Cardiac muscle cell (in vitro differentiated cells and primary cell): ENCODE data around the gene TDP1. TPM values are rescaled to one million over a fixed set of nuclear protein-coding genes. Genes with fewer than 3 reads are reported as not detected.
"Not testable (repeated sequence)": the region's sequence is repeated elsewhere in the genome, so short reads cannot be mapped to it uniquely, and the experiment has no call there.

Experiments
- DNase-seq, 2 donors: peaks; one replicate each; pipeline versions ENCODE4 v3.0.0 to v3.0.0-alpha.2; 2010 to 2017; ENCODE audit warnings: low read depth in 1 of 2, low spot score in 1 of 2
- H3K27ac ChIP-seq: fragments of 200-600 bp; sonication (generic); 2 replicates; pipeline ENCODE4 v1.5.1; 2016
- H3K27me3 ChIP-seq: fragments of 200-600 bp; sonication (generic); 2 replicates; pipeline ENCODE4 v1.6.0; 2016; ENCODE audit warnings: control low read depth
- H3K36me3 ChIP-seq: fragments of 200-600 bp; sonication (generic); 2 replicates; pipeline ENCODE4 v1.5.1; 2016; ENCODE audit warnings: control low read depth
- H3K4me1 ChIP-seq: fragments of 200-600 bp; sonication (generic); 2 replicates; pipeline ENCODE4 v1.8.1; 2017; ENCODE audit warnings: low read depth, mild to moderate bottlenecking, mixed run types
- H3K4me3 ChIP-seq: fragments of 200-600 bp; sonication (generic); 2 replicates; pipeline ENCODE4 v1.5.1; 2016; ENCODE audit warnings: mild to moderate bottlenecking
- H3K9me3 ChIP-seq: fragments of 200-600 bp; sonication (generic); 2 replicates; pipeline ENCODE4 v1.5.1; 2017; ENCODE audit warnings: low read depth, mild to moderate bottlenecking, control low read depth
- CTCF ChIP-seq: IDR thresholded peaks from 2 replicates; pipeline ENCODE4 v1.5.1; 2012; ENCODE audit warnings: low read depth, mild to moderate bottlenecking, low read length
- polyA plus RNA-seq: library from polyadenylated mRNA; unstranded; fragments of >200 nt; fragmentation: Nextera tagmentation; extraction: Ambion mirVana; gene quantifications from 2 replicates; pipeline ENCODE4 v1.2.1, GENCODE V29; 2016
- total RNA-seq: library from RNA; depleted of rRNA; stranded (reverse); fragments of >200 nt; gene quantifications from 2 replicates; pipeline ENCODE4 v1.2.3, GENCODE V29; 2016

Gene TDP1
- total and polyA plus RNA-seq, 2 experiments from 2014 or later, result 26.6 to 35.0 TPM

- H3K4me3 ChIP-seq, result no peak overlapping the region
- H3K36me3 ChIP-seq, result peaks cover 4% of the 10 kb centered on the region
- H3K27ac ChIP-seq, result no peak overlapping the region
- peaks cover 11% of the 10 kb centered on the region for H3K4me1 ChIP-seq
- no peaks in the 10 kb centered on the region for H3K9me3 ChIP-seq
- peak; percentile 4 to 24 for DNase-seq
- no peaks in the 10 kb centered on the region for H3K27me3 ChIP-seq
- no peak for TF ChIP-seq CTCF
Observed at GRCh38 chr14:90024910-90025309, 69.2 kb downstream of the TDP1 start.

- H3K36me3 ChIP-seq, H3K4me3 ChIP-seq, DNase-seq, H3K9me3 ChIP-seq, H3K27me3 ChIP-seq, H3K27ac ChIP-seq: not testable (repeated sequence)
- H3K4me1 ChIP-seq, result peaks cover 11% of the 10 kb centered on the region
Observed at GRCh38 chr14:90026608-90027007, 70.9 kb downstream of the TDP1 start.

GRCh38 chr14:90027842-90028241 is 72.1 kb downstream of the TDP1 start:
- no peak for TF ChIP-seq CTCF
- peaks cover 11% of the 10 kb centered on the region for H3K4me1 ChIP-seq
- H3K36me3 ChIP-seq, result peaks cover 4% of the 10 kb centered on the region
- H3K27me3 ChIP-seq, result no peaks in the 10 kb centered on the region
- no peaks in the 10 kb centered on the region for H3K9me3 ChIP-seq
- H3K4me3 ChIP-seq, result no peak overlapping the region
- H3K27ac ChIP-seq, result no peak overlapping the region
- DNase-seq, result no peak

- Histone ChIP-seq H3K27me3 (no peaks in the 10 kb centered on the region), H3K9me3 (no peaks in the 10 kb centered on the region), H3K4me3 (no peak overlapping the region), H3K27ac (no peak overlapping the region), H3K4me1 (peaks cover 7% of the 10 kb centered on the region), H3K36me3 (peaks cover 9% of the 10 kb centered on the region)
- DNase-seq, result no peak
- no peak for TF ChIP-seq CTCF
Observed at GRCh38 chr14:90034156-90034555, 78.4 kb downstream of the TDP1 start.

GRCh38 chr14:90034835-90035525 is 79.3 kb downstream of the TDP1 start:
- TF ChIP-seq CTCF, result no peak
- H3K4me1 ChIP-seq, result peaks cover 7% of the 10 kb centered on the region
- DNase-seq, result no peak
- no peaks in the 10 kb centered on the region for H3K9me3 ChIP-seq
- H3K4me3 ChIP-seq, result no peak overlapping the region
- H3K36me3 ChIP-seq, result peaks cover 9% of the 10 kb centered on the region
- no peaks in the 10 kb centered on the region for H3K27me3 ChIP-seq
- H3K27ac ChIP-seq, result peak overlapping the region; percentile 47

GRCh38 chr14:90039253-90040010 is 83.7 kb downstream of the TDP1 start:
- no peak for TF ChIP-seq CTCF

More at GRCh38 chr14:90039253-90040010, 83.7 kb downstream of the TDP1 start:
- no peak for DNase-seq
- H3K36me3 ChIP-seq, result no peaks in the 10 kb centered on the region
- H3K27me3 ChIP-seq, result no peaks in the 10 kb centered on the region
- H3K9me3 ChIP-seq, result no peaks in the 10 kb centered on the region
- no peak overlapping the region for H3K4me3 ChIP-seq
- peaks cover 7% of the 10 kb centered on the region for H3K4me1 ChIP-seq
- no peak overlapping the region for H3K27ac ChIP-seq
